KMS-11 (cell line): ENCODE results near the gene GPS1.

Experiments
- H2AFZ ChIP-seq: fragments of 200-600 bp; sonication (generic); 2 replicates; pipeline ENCODE4 v1.6.1; 2016; ENCODE audit warnings: antibody characterized with exemption, mixed run types, low read depth
- H3K27ac ChIP-seq: fragments of 200-600 bp; sonication (generic); 2 replicates; pipeline ENCODE4 v1.6.1; 2016; ENCODE audit warnings: mild to moderate bottlenecking, mixed run types
- H3K27me3 ChIP-seq: fragments of 200-600 bp; sonication (generic); 2 replicates; pipeline ENCODE4 v1.6.1; 2017; ENCODE audit warnings: mild to moderate bottlenecking, low read depth, mixed run types, moderate library complexity; ENCODE audit not compliant: insufficient read depth
- H3K36me3 ChIP-seq: fragments of 200-600 bp; sonication (generic); 2 replicates; pipeline ENCODE4 v1.6.1; 2017; ENCODE audit warnings: mild to moderate bottlenecking, mixed run types; ENCODE audit not compliant: insufficient read depth
- H3K4me1 ChIP-seq: fragments of 200-600 bp; sonication (generic); 2 replicates; pipeline ENCODE4 v1.6.1; 2016; ENCODE audit warnings: mild to moderate bottlenecking, low read depth, mixed run types; ENCODE audit not compliant: poor library complexity, severe bottlenecking
- H3K4me2 ChIP-seq: fragments of 200-600 bp; sonication (generic); 2 replicates; pipeline ENCODE4 v1.7.0; 2016; ENCODE audit warnings: mild to moderate bottlenecking, mixed run types
- H3K4me3 ChIP-seq: fragments of 200-600 bp; sonication (generic); IDR thresholded peaks from 2 replicates; pipeline ENCODE4 v1.6.1; 2017; ENCODE audit warnings: low read depth, low read length, mixed read lengths; ENCODE audit not compliant: insufficient read depth
- H3K79me2 ChIP-seq: fragments of 200-600 bp; sonication (generic); 2 replicates; pipeline ENCODE4 v1.6.1; 2016; ENCODE audit warnings: low read depth, mixed run types; ENCODE audit not compliant: insufficient read depth
- H3K9ac ChIP-seq: fragments of 200-600 bp; sonication (generic); 2 replicates; pipeline ENCODE4 v1.6.1; 2016; ENCODE audit warnings: mild to moderate bottlenecking, mixed run types
- H4K20me1 ChIP-seq: fragments of 200-600 bp; sonication (generic); 2 replicates; pipeline ENCODE4 v1.6.1; 2016; ENCODE audit warnings: mild to moderate bottlenecking, mixed run types; ENCODE audit not compliant: insufficient read depth
- TF ChIP-seq, protein P1 (sequence below): fragments of 200-600 bp; sonication (generic); conservative IDR thresholded peaks from 2 replicates; pipeline ENCODE4 v1.6.1; 2017; ENCODE audit warnings: low read depth, mild to moderate bottlenecking, antibody characterized with exemption, low read length, moderate library complexity, mixed read lengths

GPS1 gene

DNA sequence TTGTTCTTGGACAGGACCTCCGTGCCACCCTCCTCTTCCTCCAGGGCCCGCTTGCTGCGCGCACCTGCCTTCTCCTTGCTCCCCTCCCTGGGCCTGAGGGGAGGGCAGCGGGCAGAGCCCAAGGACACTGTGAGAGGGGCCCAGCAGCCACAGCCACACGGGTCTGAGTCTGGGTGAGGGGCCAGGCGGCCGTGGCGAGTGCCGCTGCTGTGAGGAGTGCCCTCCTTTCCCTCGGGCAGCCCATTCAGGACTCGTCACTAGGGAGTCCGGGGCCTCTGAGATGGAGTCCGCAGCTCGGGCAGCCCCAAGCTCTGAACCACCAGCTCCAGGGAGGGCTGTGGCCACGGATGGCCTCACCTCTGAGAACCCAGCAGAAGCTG lies 8.3 kb downstream of the GPS1 start:
- Histone ChIP-seq H3K36me3 (peaks cover 11% of the 10 kb centered on the region), H3K27me3 (no peaks in the 10 kb centered on the region), H3K4me1 (peaks cover 9% of the 10 kb centered on the region), H4K20me1 (no peaks in the 10 kb centered on the region), H3K4me3 (no peak overlapping the region), H2AFZ (no peak overlapping the region), H3K27ac (no peak overlapping the region), H3K9ac (no peak overlapping the region), H3K79me2 (peaks cover 10% of the 10 kb centered on the region), H3K4me2 (no peak overlapping the region)
- TF ChIP-seq, protein P1, sequence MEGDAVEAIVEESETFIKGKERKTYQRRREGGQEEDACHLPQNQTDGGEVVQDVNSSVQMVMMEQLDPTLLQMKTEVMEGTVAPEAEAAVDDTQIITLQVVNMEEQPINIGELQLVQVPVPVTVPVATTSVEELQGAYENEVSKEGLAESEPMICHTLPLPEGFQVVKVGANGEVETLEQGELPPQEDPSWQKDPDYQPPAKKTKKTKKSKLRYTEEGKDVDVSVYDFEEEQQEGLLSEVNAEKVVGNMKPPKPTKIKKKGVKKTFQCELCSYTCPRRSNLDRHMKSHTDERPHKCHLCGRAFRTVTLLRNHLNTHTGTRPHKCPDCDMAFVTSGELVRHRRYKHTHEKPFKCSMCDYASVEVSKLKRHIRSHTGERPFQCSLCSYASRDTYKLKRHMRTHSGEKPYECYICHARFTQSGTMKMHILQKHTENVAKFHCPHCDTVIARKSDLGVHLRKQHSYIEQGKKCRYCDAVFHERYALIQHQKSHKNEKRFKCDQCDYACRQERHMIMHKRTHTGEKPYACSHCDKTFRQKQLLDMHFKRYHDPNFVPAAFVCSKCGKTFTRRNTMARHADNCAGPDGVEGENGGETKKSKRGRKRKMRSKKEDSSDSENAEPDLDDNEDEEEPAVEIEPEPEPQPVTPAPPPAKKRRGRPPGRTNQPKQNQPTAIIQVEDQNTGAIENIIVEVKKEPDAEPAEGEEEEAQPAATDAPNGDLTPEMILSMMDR: no peak

DNA sequence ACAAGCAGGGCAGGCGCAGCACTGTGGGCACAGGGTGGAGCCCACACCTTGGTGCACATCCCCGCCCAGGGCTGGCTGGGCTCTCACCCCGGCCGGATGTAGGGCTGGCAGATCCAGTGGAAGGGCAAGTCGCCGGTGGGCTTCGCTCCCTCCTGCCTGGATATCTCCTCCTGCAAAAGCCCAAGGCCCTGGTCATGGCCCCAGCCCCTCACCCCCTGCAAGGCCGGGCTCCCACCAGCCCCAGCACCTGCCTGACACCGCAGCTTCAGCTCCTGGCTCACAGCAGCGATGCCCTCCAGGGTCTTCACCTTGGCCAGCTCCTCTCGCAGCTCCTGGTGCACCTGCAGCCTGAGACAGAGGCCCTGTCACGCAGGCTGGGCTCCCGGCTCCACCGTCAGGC lies 8.9 kb downstream of the GPS1 start:
- peaks cover 10% of the 10 kb centered on the region for H3K36me3 ChIP-seq
- H2AFZ ChIP-seq: no peak overlapping the region
- no peak overlapping the region for H3K27ac ChIP-seq
- H3K27me3 ChIP-seq: no peaks in the 10 kb centered on the region
- peaks cover 13% of the 10 kb centered on the region for H3K79me2 ChIP-seq
- H3K4me2 ChIP-seq: no peak overlapping the region
- no peaks in the 10 kb centered on the region for H4K20me1 ChIP-seq
- no peak overlapping the region for H3K4me3 ChIP-seq
- TF ChIP-seq, protein P1: no peak
- H3K9ac ChIP-seq: no peak overlapping the region
- H3K4me1 ChIP-seq: peaks cover 9% of the 10 kb centered on the region

DNA sequence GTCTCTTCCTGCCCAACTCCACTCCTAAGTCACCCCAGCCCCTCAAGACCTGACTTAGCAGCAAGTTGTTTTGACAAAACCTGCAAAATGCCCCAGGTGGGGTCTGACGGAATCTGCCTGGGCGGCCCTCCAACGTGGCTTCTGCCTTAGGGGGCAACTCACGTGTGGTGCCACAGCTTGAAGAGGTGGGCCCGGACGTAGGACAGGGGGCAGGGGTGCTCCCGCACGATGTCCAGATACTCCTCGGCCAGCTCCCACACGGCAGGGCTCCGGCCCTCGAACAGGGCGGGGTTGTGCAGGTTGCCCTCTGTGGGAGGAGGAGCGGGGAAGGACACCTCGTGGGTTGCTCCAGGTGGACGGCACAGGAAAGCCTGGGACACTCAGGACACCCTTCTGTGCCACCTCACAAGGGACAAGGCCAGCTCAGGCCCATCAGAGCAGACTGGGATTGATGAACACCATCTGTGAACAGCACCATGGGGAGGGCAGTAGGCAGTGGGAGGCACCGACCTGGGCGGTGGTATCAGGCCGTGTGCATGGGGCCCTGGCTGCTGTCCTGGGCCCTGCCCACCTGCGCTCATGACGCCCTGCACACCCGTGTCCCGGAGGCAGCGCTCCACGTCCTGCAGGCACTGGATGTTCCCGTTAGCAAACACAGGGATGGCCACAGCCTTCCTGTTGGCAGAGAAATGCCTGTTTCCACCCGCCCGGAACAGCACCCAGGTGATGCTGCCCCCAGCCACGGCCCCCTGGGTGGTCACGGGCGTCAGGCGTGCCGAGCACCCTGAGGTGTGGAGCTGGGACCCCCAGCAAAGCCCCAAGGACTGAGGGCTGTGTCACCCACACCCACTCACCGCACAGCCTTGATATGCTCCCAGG lies 9.6 kb downstream of the GPS1 start:
- Histone ChIP-seq H3K79me2 (peaks cover 13% of the 10 kb centered on the region), H3K4me2 (no peak overlapping the region), H4K20me1 (no peaks in the 10 kb centered on the region), H2AFZ (no peak overlapping the region), H3K4me3 (no peak overlapping the region), H3K9ac (no peak overlapping the region), H3K27ac (no peak overlapping the region), H3K36me3 (peaks cover 10% of the 10 kb centered on the region), H3K27me3 (no peaks in the 10 kb centered on the region), H3K4me1 (peaks cover 12% of the 10 kb centered on the region)
- TF ChIP-seq, protein P1: no peak

DNA sequence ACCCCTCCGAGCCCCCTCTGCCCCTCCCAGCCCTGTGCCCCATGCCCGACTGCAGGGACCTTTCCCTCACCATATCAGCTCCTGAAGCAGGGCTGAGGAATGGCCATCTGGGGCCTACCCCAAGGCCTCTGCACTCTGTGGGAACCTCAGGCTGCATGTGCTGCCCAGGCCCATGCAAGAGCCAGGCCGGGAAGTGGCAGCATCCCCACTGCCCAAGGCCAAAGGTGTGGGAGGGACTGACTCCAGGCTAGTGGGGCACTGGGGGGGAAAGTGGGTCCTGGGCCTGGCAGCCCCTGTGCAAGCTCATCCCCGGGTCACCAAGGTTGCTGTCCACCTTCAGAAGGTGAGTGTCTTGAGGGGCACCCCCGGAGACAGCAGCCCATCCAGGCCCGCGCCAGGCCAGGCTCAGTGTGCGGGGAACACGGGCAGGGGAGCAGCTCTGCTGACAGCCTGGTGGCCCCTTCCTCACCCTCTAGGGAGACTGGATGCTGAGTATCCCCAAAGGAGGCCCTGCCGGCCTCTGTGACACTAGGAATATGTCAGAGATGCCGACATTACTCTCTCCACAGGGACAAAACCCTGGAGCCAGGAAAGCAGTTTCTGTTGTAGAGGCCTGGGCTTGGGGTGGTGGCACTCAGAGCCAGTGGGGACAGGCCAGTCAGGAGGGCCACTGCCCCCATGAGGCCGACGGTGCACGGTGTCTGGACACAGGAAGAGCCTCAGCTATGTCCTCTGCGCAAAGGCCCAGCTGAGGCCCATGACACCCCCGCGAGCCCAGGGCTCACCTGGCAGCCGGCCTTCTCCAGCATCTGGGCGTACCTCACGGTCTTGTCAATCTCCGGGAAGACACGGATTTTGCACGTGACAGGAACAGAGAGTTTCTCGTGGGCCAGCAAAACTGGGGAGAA lies 10.6 kb downstream of the GPS1 start:
- Histone ChIP-seq H3K4me2 (no peak overlapping the region), H3K4me1 (peaks cover 14% of the 10 kb centered on the region), H3K27me3 (no peaks in the 10 kb centered on the region), H2AFZ (no peak overlapping the region), H3K79me2 (peaks cover 13% of the 10 kb centered on the region), H3K4me3 (no peak overlapping the region), H3K27ac (no peak overlapping the region), H3K36me3 (peaks cover 10% of the 10 kb centered on the region), H4K20me1 (no peaks in the 10 kb centered on the region), H3K9ac (no peak overlapping the region)
- TF ChIP-seq, protein P1: no peak
